Left forelimb (tissue), 1 donor: Measurements from ENCODE around the gene GPBP1L1.
A peak's percentile ranks its signal among the peaks of the same experiment; 100 is the strongest.

Experiments used
- DNase-seq: peaks from one replicate; pipeline ENCODE4 v3.0.0-alpha.2; 2018; ENCODE audit warnings: low spot score

The GPBP1L1 gene

DNA sequence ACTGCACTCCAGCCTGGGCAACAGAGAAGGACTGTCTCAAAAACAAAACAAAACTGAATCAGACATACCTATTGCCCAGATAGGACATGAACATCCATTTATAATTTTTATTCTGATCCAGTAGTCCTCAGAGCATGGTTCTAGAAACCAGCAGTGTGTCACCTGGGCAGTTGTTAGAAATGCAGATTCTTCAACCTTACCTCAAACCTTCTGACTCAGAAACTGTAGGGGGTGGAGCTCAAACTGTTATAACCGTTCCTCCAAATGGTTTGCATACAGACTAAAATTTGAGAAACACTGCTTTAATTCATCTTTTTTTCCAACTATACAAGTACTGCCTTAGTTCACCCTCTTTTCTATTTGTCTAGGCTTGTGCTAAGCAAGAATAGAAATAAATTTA, 96.5 kb downstream of the GPBP1L1 start:
- DNase-seq, result no peak

DNA sequence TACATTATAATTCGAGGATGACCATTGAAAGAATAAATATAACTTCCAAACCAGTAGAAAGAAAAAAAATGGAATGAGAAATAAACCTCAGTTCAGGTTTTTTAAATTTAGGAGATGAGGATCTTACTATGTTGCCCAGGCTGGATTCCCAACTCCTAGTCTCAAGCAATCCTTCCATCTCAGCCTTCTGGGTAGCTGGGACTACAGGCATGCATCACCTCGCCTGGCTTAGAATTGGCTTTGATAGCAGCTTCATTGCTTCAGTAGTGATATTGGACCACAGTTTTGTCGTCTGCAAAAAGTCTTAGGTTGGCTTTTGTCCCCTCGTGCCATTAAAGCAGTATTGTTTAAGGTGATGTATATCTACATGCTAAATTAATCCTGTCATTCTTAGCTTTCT, 99.6 kb downstream of the GPBP1L1 start:
- no peak for DNase-seq

- no peak for DNase-seq
Observed at GRCh38 chr1:45585496-45586075, 100.7 kb downstream of the GPBP1L1 start.

- DNase-seq, result no peak
Observed at GRCh38 chr1:45585110-45585426, 101.3 kb downstream of the GPBP1L1 start.

DNA sequence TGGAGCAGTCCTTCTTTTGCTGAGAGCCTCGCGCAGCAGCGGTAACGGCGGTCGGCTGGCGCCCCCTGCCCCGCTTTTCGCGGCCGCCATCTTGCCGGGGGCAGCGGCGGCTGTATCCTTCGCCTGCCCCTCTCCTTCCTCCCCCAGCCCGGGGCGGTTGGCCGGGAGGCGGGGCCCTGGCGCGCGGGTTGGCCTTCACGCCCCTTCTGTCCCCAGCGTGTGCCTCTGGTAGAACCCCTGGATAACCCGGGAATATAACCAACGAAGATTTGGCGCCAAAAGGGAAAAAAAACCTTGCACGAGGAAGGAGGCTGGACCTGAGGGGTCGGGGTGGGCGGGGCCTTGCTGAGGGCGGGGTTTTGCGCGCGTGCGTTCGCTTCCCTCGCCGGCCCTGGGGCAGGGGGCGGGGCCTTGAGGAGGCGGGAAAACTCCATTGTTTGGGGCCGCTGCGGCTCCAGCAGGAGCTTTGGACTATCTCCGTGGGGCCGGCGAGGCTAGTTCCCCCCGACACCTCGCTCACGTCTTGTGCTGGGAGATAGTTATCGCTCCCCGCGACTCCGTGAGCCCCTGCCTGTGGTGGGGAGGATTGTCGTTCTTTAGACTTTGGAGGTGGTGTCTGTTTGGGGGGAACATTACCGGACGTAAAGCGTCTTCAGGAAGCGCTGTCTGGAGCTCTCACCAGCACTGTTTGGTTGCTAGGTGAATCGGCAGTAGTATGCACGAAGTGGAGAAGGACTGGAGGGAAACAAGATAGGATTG, 101.8 kb downstream of the GPBP1L1 start:
- peak; percentile 95 for DNase-seq

DNA sequence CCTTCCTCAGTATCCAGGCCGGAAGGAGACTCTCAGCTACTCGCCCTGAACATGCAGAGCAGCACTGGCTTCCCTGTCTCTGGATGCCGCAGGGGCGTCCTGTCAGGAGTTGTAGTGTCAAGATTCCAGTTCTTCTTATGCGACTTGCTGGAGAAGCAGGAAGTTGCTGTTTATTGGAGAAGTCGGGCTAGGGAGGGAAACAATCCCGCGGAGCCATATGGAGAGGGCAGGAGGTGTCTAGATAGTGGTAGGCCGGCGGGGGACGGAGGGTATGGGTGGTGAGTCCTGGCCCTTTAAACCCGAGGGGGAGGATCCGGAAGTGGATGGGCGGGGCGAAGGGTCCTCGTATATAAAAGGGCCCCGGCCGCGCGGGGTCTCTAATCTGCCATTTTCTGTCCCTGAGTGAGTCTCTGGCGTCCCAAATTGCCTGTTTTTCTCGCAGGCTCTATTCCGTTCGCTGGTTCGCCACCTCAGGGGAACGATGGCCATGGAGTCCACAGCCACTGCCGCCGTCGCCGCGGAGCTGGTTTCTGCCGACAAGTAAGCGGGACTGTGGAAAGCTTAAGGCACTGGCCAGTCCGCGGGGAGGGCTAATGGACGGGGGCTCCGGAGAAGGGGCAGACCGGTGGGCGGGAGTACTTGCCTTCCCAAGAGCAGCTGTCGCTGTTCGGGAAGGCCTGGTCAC, 102.5 kb downstream of the GPBP1L1 start, which contains the start of gene NASP:
TSS of gene NASP (plus strand) at position 376 of the 685 bp plus-strand sequence. CDS start at position 482, 106 bp downstream.
- DNase-seq, result peak; percentile 98

DNA sequence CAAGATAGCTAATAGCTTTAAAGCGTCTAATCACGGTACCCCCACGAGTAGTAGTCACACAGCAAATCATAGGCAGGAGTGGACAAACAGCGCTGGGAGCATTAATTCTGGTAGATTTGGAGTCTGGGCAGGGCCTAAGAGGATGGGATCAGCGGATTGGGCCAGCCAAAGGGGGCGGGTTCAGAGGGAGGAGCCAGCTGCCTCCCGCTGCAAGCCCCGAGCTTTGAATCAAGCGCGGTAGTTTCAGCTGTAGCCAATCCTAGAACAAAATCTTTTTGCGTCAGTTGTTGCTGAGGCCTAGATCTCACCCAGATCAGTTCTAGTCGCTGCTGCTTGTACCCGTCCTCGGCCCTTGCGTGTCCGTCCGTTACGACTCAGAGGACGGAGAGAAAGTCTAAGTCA, 103.1 kb downstream of the GPBP1L1 start:
- peak; percentile 95 for DNase-seq
